Measurements from ENCODE around the gene ZNF546.

DNA sequence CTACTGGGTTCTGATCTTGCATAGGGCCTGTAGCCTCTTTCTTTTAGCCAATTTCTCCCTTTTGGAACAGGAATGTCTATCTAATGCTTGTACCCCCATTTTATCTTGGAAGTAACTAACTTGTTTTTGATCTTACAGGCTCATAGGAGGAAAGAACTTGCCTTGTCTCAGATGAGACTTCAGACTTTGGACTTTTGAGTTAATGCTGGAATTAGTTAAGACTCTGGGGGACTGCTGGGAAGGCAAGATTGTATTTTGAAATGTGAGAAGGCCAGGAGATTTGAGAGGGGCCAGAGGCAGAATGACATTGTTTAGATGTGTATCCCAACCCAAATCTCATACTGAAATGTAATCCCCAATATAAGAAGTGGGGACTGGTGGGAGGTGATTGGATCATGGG, 2.5 kb upstream of the ZNF546 start:
- no peak for TF ChIP-seq CTCF (IDR thresholded peaks at IDR 0.05)
- no peak for TF ChIP-seq ZFX (IDR thresholded peaks at IDR 0.05; ENCODE audit: borderline replicate concordance)

All from 22Rv1 (cell line).